ENCODE data around the gene ACP7. TPM values are rescaled to one million over a fixed set of nuclear protein-coding genes. Genes with fewer than 3 reads are reported as not detected.

ACP7 gene
- total RNA-seq, 1 donor from 2014 or later = not detected

- no peaks in the 10 kb centered on the region for H3K36me3 ChIP-seq (ENCODE audit: insufficient read depth, low read length)
- Mint-ChIP-seq H3K9me3 (ENCODE audit: unreplicated experiment) (no peaks in the 10 kb centered on the region), H3K4me3 (ENCODE audit: unreplicated experiment) (no peak overlapping the region), H3K27ac (ENCODE audit: unreplicated experiment) (no peak overlapping the region), H3K27me3 (ENCODE audit: low read depth, unreplicated experiment) (peaks cover 47% of the 10 kb centered on the region), H3K4me1 (ENCODE audit: low read depth, unreplicated experiment) (no peaks in the 10 kb centered on the region), H3K36me3 (ENCODE audit: low read depth, unreplicated experiment) (no peaks in the 10 kb centered on the region)
- no peaks in the 10 kb centered on the region for H3K79me2 ChIP-seq (ENCODE audit: insufficient read depth, low read length)
- no peaks in the 10 kb centered on the region for H3K9me3 ChIP-seq (ENCODE audit: insufficient read depth, low read depth, low read length)
- DNase-seq (ENCODE audit: low read depth) (no peak), FAIRE-seq (no peak)
- H3K4me3 ChIP-seq (ENCODE audit: insufficient read depth, low read depth, low read length) = no peak overlapping the region
- peak overlapping the region; percentile 77 for H3K4me2 ChIP-seq (ENCODE audit: low read length)
- no peak for TF ChIP-seq EZH2 (IDR thresholded peaks at IDR 0.05; ENCODE audit: insufficient read depth, low read length)
- TF ChIP-seq, protein P1, sequence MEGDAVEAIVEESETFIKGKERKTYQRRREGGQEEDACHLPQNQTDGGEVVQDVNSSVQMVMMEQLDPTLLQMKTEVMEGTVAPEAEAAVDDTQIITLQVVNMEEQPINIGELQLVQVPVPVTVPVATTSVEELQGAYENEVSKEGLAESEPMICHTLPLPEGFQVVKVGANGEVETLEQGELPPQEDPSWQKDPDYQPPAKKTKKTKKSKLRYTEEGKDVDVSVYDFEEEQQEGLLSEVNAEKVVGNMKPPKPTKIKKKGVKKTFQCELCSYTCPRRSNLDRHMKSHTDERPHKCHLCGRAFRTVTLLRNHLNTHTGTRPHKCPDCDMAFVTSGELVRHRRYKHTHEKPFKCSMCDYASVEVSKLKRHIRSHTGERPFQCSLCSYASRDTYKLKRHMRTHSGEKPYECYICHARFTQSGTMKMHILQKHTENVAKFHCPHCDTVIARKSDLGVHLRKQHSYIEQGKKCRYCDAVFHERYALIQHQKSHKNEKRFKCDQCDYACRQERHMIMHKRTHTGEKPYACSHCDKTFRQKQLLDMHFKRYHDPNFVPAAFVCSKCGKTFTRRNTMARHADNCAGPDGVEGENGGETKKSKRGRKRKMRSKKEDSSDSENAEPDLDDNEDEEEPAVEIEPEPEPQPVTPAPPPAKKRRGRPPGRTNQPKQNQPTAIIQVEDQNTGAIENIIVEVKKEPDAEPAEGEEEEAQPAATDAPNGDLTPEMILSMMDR (IDR thresholded peaks at IDR 0.05; ENCODE audit: insufficient read depth, low read depth, low read length) = no peak
- no peaks in the 10 kb centered on the region for H4K20me1 ChIP-seq (ENCODE audit: insufficient read depth, low read length)
- H3K27ac ChIP-seq (ENCODE audit: low read depth, low read length) = no peak overlapping the region
- no peaks in the 10 kb centered on the region for H3K4me1 ChIP-seq (ENCODE audit: insufficient read depth, low read length)
- peak overlapping the region; percentile 5 for H2AFZ ChIP-seq (ENCODE audit: low read depth, low read length)
- H3K27me3 ChIP-seq (ENCODE audit: insufficient read depth, low read length) = peaks cover 29% of the 10 kb centered on the region
- H3K9ac ChIP-seq (ENCODE audit: low read length) = no peak overlapping the region
These were observed 538 bp downstream of the ACP7 start for GRCh38 chr19:39084732-39085080.

DNA sequence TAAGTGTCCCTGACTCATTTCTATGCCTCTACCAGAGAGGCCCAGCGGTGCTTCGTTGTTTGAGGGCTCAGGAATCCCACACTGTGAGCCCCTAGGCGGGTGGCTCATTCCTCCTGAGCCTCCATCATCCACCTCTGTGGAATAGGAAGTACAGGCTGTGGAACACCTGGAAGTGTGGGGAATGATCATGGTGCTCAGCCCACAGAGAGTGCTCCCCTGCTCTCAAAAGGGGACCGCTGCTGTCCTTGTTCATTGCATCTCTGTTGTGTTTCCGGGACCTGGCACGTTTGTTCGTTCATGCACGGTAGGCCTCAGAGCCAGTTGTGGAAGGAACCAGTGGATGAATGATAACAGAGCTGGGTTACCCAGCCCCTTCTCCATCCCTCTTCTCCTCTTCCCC, 1.2 kb downstream of the ACP7 start:
- no peak overlapping the region for H3K27ac ChIP-seq (ENCODE audit: low read depth, low read length)
- no peak overlapping the region for H3K9ac ChIP-seq (ENCODE audit: low read length)
- peaks cover 48% of the 10 kb centered on the region for H3K27me3 Mint-ChIP-seq (ENCODE audit: low read depth, unreplicated experiment)
- no peaks in the 10 kb centered on the region for H3K36me3 Mint-ChIP-seq (ENCODE audit: low read depth, unreplicated experiment)
- no peaks in the 10 kb centered on the region for H3K9me3 ChIP-seq (ENCODE audit: insufficient read depth, low read depth, low read length)
- H3K4me3 Mint-ChIP-seq (ENCODE audit: unreplicated experiment) = no peak overlapping the region
- no peak for TF ChIP-seq EZH2 (IDR thresholded peaks at IDR 0.05; ENCODE audit: insufficient read depth, low read length)
- TF ChIP-seq, protein P1 (IDR thresholded peaks at IDR 0.05; ENCODE audit: insufficient read depth, low read depth, low read length) = no peak
- H3K4me2 ChIP-seq (ENCODE audit: low read length) = no peak overlapping the region
- H3K27ac Mint-ChIP-seq (ENCODE audit: unreplicated experiment) = no peak overlapping the region
- peaks cover 29% of the 10 kb centered on the region for H3K27me3 ChIP-seq (ENCODE audit: insufficient read depth, low read length)
- FAIRE-seq (no peak), DNase-seq (ENCODE audit: low read depth) (no peak)
- no peak overlapping the region for H3K4me3 ChIP-seq (ENCODE audit: insufficient read depth, low read depth, low read length)
- no peaks in the 10 kb centered on the region for H3K79me2 ChIP-seq (ENCODE audit: insufficient read depth, low read length)
- H3K36me3 ChIP-seq (ENCODE audit: insufficient read depth, low read length) = no peaks in the 10 kb centered on the region
- no peaks in the 10 kb centered on the region for H3K4me1 ChIP-seq (ENCODE audit: insufficient read depth, low read length)
- no peaks in the 10 kb centered on the region for H4K20me1 ChIP-seq (ENCODE audit: insufficient read depth, low read length)
- no peaks in the 10 kb centered on the region for H3K9me3 Mint-ChIP-seq (ENCODE audit: unreplicated experiment)
- H2AFZ ChIP-seq (ENCODE audit: low read depth, low read length) = no peak overlapping the region
- no peaks in the 10 kb centered on the region for H3K4me1 Mint-ChIP-seq (ENCODE audit: low read depth, unreplicated experiment)

- H3K36me3 ChIP-seq (ENCODE audit: insufficient read depth, low read length) = no peaks in the 10 kb centered on the region
- no peak overlapping the region for H3K4me3 ChIP-seq (ENCODE audit: insufficient read depth, low read depth, low read length)
- peaks cover 29% of the 10 kb centered on the region for H3K27me3 ChIP-seq (ENCODE audit: insufficient read depth, low read length)
- Mint-ChIP-seq H3K27ac (ENCODE audit: unreplicated experiment) (no peak overlapping the region), H3K9me3 (ENCODE audit: unreplicated experiment) (no peaks in the 10 kb centered on the region), H3K4me1 (ENCODE audit: low read depth, unreplicated experiment) (no peaks in the 10 kb centered on the region), H3K27me3 (ENCODE audit: low read depth, unreplicated experiment) (peaks cover 48% of the 10 kb centered on the region), H3K36me3 (ENCODE audit: low read depth, unreplicated experiment) (no peaks in the 10 kb centered on the region), H3K4me3 (ENCODE audit: unreplicated experiment) (no peak overlapping the region)
- H4K20me1 ChIP-seq (ENCODE audit: insufficient read depth, low read length) = no peaks in the 10 kb centered on the region
- no peak overlapping the region for H2AFZ ChIP-seq (ENCODE audit: low read depth, low read length)
- H3K4me2 ChIP-seq (ENCODE audit: low read length) = no peak overlapping the region
- H3K9ac ChIP-seq (ENCODE audit: low read length) = no peak overlapping the region
- H3K9me3 ChIP-seq (ENCODE audit: insufficient read depth, low read depth, low read length) = no peaks in the 10 kb centered on the region
- FAIRE-seq (no peak), DNase-seq (ENCODE audit: low read depth) (no peak)
- H3K4me1 ChIP-seq (ENCODE audit: insufficient read depth, low read length) = no peaks in the 10 kb centered on the region
- H3K27ac ChIP-seq (ENCODE audit: low read depth, low read length) = no peak overlapping the region
- no peak for TF ChIP-seq EZH2 (IDR thresholded peaks at IDR 0.05; ENCODE audit: insufficient read depth, low read length)
- TF ChIP-seq, protein P1 (IDR thresholded peaks at IDR 0.05; ENCODE audit: insufficient read depth, low read depth, low read length) = no peak
- H3K79me2 ChIP-seq (ENCODE audit: insufficient read depth, low read length) = no peaks in the 10 kb centered on the region
These were observed 2.2 kb downstream of the ACP7 start for GRCh38 chr19:39086386-39086785.
